IPS-11a (cell line): ENCODE results near the gene SLC28A1.
"Not testable (repeated sequence)": the region's sequence is repeated elsewhere in the genome, so short reads cannot be mapped to it uniquely, and the experiment has no call there.

Experiments used
- H3K4me3 ChIP-seq: one replicate; pipeline ENCODE4 v1.5.1; 2013; ENCODE audit warnings: low read depth, low read length, control low read depth

SLC28A1 gene

GRCh38 chr15:84907731-84908130 lies 23.3 kb downstream of the SLC28A1 start:
- no peak overlapping the region for H3K4me3 ChIP-seq

- H3K4me3 ChIP-seq = no peak overlapping the region
Observed at GRCh38 chr15:84908564-84908963, 24.1 kb downstream of the SLC28A1 start.

- H3K4me3 ChIP-seq = no peak overlapping the region
Observed at GRCh38 chr15:84909029-84909428, 24.6 kb downstream of the SLC28A1 start.

GRCh38 chr15:84909782-84910181 lies 25.3 kb downstream of the SLC28A1 start:
- no peak overlapping the region for H3K4me3 ChIP-seq

GRCh38 chr15:84910928-84911623 lies 26.6 kb downstream of the SLC28A1 start:
- no peak overlapping the region for H3K4me3 ChIP-seq

GRCh38 chr15:84911879-84912660 lies 27.6 kb downstream of the SLC28A1 start:
- no peak overlapping the region for H3K4me3 ChIP-seq

GRCh38 chr15:84913360-84913723 lies 28.9 kb downstream of the SLC28A1 start:
- no peak overlapping the region for H3K4me3 ChIP-seq

GRCh38 chr15:84914351-84914750 lies 29.9 kb downstream of the SLC28A1 start:
- H3K4me3 ChIP-seq = no peak overlapping the region

- H3K4me3 ChIP-seq = no peak overlapping the region
Observed at GRCh38 chr15:84914909-84915605, 30.6 kb downstream of the SLC28A1 start.

- H3K4me3 ChIP-seq = no peak overlapping the region
Observed at GRCh38 chr15:84915606-84915958, 31.1 kb downstream of the SLC28A1 start.

- H3K4me3 ChIP-seq = no peak overlapping the region
Observed at GRCh38 chr15:84917452-84917851, 33.0 kb downstream of the SLC28A1 start.

GRCh38 chr15:84919106-84919667 lies 34.7 kb downstream of the SLC28A1 start:
- H3K4me3 ChIP-seq = no peak overlapping the region

GRCh38 chr15:84921121-84921520 lies 36.7 kb downstream of the SLC28A1 start:
- H3K4me3 ChIP-seq = no peak overlapping the region

GRCh38 chr15:84922530-84922929 lies 38.1 kb downstream of the SLC28A1 start:
- no peak overlapping the region for H3K4me3 ChIP-seq

GRCh38 chr15:84924077-84924731 lies 39.7 kb downstream of the SLC28A1 start:
- H3K4me3 ChIP-seq = no peak overlapping the region

- H3K4me3 ChIP-seq = not testable (repeated sequence)
Observed at GRCh38 chr15:84924821-84925569, 40.5 kb downstream of the SLC28A1 start.

- no peak overlapping the region for H3K4me3 ChIP-seq
Observed at GRCh38 chr15:84925906-84926305, 41.4 kb downstream of the SLC28A1 start.

GRCh38 chr15:84926491-84927230 lies 42.2 kb downstream of the SLC28A1 start:
- H3K4me3 ChIP-seq = no peak overlapping the region

GRCh38 chr15:84928843-84929168 lies 44.3 kb downstream of the SLC28A1 start:
- no peak overlapping the region for H3K4me3 ChIP-seq
